Measurements from ENCODE around the gene MYCN.
A peak's percentile ranks its signal among the peaks of the same experiment; 100 is the strongest.

- TF ChIP-seq POLR2A (IDR thresholded peaks at IDR 0.05), result no peak
- TF ChIP-seq CTCF (IDR thresholded peaks at IDR 0.05), result peak in 1 of 4 experiments; percentile 5
Observed at GRCh38 chr2:15894481-15895144, 45.7 kb upstream of the MYCN start.

Data from prostate gland (tissue), 2 donors.